Neural progenitor cell (in vitro differentiated cells): ENCODE measurements around the gene DEGS2.

Experiments
- EZH2phosphoT487 ChIP-seq: fragments of 200-600 bp; sonication (generic); IDR thresholded peaks from 2 replicates; pipeline ENCODE4 v1.6.1; 2017; ENCODE audit warnings: antibody characterized with exemption
- TF ChIP-seq, protein P1 (sequence below): fragments of 200-600 bp; sonication (generic); IDR thresholded peaks from 2 replicates; pipeline ENCODE4 v1.5.1; 2017; ENCODE audit warnings: antibody characterized with exemption, mild to moderate bottlenecking

GRCh38 chr14:100115236-100115635 is 44.2 kb downstream of the DEGS2 start:
- no peak for TF ChIP-seq EZH2phosphoT487
- TF ChIP-seq, protein P1, sequence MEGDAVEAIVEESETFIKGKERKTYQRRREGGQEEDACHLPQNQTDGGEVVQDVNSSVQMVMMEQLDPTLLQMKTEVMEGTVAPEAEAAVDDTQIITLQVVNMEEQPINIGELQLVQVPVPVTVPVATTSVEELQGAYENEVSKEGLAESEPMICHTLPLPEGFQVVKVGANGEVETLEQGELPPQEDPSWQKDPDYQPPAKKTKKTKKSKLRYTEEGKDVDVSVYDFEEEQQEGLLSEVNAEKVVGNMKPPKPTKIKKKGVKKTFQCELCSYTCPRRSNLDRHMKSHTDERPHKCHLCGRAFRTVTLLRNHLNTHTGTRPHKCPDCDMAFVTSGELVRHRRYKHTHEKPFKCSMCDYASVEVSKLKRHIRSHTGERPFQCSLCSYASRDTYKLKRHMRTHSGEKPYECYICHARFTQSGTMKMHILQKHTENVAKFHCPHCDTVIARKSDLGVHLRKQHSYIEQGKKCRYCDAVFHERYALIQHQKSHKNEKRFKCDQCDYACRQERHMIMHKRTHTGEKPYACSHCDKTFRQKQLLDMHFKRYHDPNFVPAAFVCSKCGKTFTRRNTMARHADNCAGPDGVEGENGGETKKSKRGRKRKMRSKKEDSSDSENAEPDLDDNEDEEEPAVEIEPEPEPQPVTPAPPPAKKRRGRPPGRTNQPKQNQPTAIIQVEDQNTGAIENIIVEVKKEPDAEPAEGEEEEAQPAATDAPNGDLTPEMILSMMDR, result no peak
